HL-60 (cell line): Measurements from ENCODE around the gene COL6A2.

Experiments
- DNase-seq, 2 experiments: peaks; one replicate each; pipeline ENCODE4 v3.0.0-alpha.2; 2010 to 2020; ENCODE audit warnings: low read depth in 1 of 2, low spot score in 1 of 2
- H3K27ac ChIP-seq: fragments of 250-450 bp; sonication (Bioruptor Pico); replicated peaks from 2 replicates; pipeline ENCODE4 v1.5.1; 2020; ENCODE audit warnings: mild to moderate bottlenecking, moderate library complexity
- H3K27me3 ChIP-seq: fragments of 250-450 bp; sonication (Bioruptor Pico); 2 replicates; pipeline ENCODE4 v1.5.1; 2021; ENCODE audit warnings: mild to moderate bottlenecking, moderate library complexity; ENCODE audit not compliant: insufficient read depth, poor library complexity, severe bottlenecking
- H3K4me3 ChIP-seq: replicated peaks from 2 replicates; pipeline ENCODE4 v1.5.1; 2011; ENCODE audit warnings: mild to moderate bottlenecking, control low read depth, low read length; ENCODE audit not compliant: insufficient read depth
- CTCF ChIP-seq: IDR thresholded peaks from one replicate; pipeline ENCODE4 v1.5.1; 2011; ENCODE audit warnings: low read length, control low read depth, inconsistent platforms; ENCODE audit not compliant: insufficient read depth
- GABPA ChIP-seq: IDR thresholded peaks from 2 replicates; pipeline ENCODE4 v1.6.1; 2012; ENCODE audit warnings: low read depth
- POLR2AphosphoS5 ChIP-seq: IDR thresholded peaks from 2 replicates; pipeline ENCODE4 v1.6.1; 2012; ENCODE audit warnings: low read depth
- REST ChIP-seq: IDR thresholded peaks from 2 replicates; pipeline ENCODE4 v1.6.1; 2012; ENCODE audit warnings: low read depth; ENCODE audit not compliant: insufficient replicate concordance
- SPI1 ChIP-seq: IDR thresholded peaks from 2 replicates; pipeline ENCODE4 v1.6.1; 2012; ENCODE audit warnings: low read depth, mild to moderate bottlenecking, borderline replicate concordance

Gene COL6A2

GRCh38 chr21:46096596-46097335, 1.1 kb upstream of the COL6A2 start:
- H3K27me3 ChIP-seq, result peaks cover 23% of the 10 kb centered on the region
- no peak overlapping the region for H3K4me3 ChIP-seq
- TF ChIP-seq GABPA (no peak), SPI1 (no peak), CTCF (no peak), REST (no peak), POLR2AphosphoS5 (no peak)
- no peak overlapping the region for H3K27ac ChIP-seq
- no peak for DNase-seq

- Histone ChIP-seq H3K4me3 (no peak overlapping the region), H3K27me3 (peaks cover 23% of the 10 kb centered on the region), H3K27ac (no peak overlapping the region)
- no peak for DNase-seq
- TF ChIP-seq GABPA (no peak), CTCF (no peak), POLR2AphosphoS5 (no peak), SPI1 (no peak), REST (no peak)
These were observed 610 bp downstream of the COL6A2 start for GRCh38 chr21:46098303-46099141.

- Histone ChIP-seq H3K27ac (no peak overlapping the region), H3K4me3 (no peak overlapping the region), H3K27me3 (peaks cover 27% of the 10 kb centered on the region)
- no peak for DNase-seq
- TF ChIP-seq REST (no peak), GABPA (no peak), SPI1 (no peak)
These were observed 1.6 kb downstream of the COL6A2 start for GRCh38 chr21:46099476-46099875.
